Measurements from ENCODE around the gene KRTAP10-12. TPM values are rescaled to one million over a fixed set of nuclear protein-coding genes. Genes with fewer than 3 reads are reported as not detected.
A peak's percentile ranks its signal among the peaks of the same experiment; 100 is the strongest.

Gene KRTAP10-12
- total RNA-seq, 1 donor = not detected

- Histone ChIP-seq H3K27ac (ENCODE audit: low read depth, low read length) (no peak overlapping the region), H3K4me3 (ENCODE audit: insufficient read depth, low read length) (no peak overlapping the region), H3K4me1 (ENCODE audit: insufficient read depth, low read length) (no peaks in the 10 kb centered on the region), H3K79me2 (ENCODE audit: insufficient read depth, low read length) (no peaks in the 10 kb centered on the region), H3K9me3 (ENCODE audit: low read depth, low read length) (no peaks in the 10 kb centered on the region), H3K4me2 (ENCODE audit: insufficient read depth, low read length) (no peak overlapping the region), H4K20me1 (ENCODE audit: insufficient read depth, low read length) (no peaks in the 10 kb centered on the region), H3K36me3 (ENCODE audit: insufficient read depth, low read length) (no peaks in the 10 kb centered on the region), H2AFZ (ENCODE audit: low read length) (no peak overlapping the region), H3K27me3 (ENCODE audit: insufficient read depth, low read length) (peaks cover 25% of the 10 kb centered on the region)
- DNase-seq (ENCODE audit: insufficient read length, low spot score, missing footprints) = no peak
- TF ChIP-seq CTCF (IDR thresholded peaks at IDR 0.05; ENCODE audit: extremely low read depth, low read depth, low read length) = no peak
Measured at GRCh38 chr21:44724926-44725325, 28.0 kb downstream of the KRTAP10-12 start.

- no peaks in the 10 kb centered on the region for H3K36me3 ChIP-seq (ENCODE audit: insufficient read depth, low read length)
- no peaks in the 10 kb centered on the region for H3K9me3 ChIP-seq (ENCODE audit: low read depth, low read length)
- no peaks in the 10 kb centered on the region for H4K20me1 ChIP-seq (ENCODE audit: insufficient read depth, low read length)
- H3K4me2 ChIP-seq (ENCODE audit: insufficient read depth, low read length) = no peak overlapping the region
- no peaks in the 10 kb centered on the region for H3K4me1 ChIP-seq (ENCODE audit: insufficient read depth, low read length)
- H2AFZ ChIP-seq (ENCODE audit: low read length) = no peak overlapping the region
- peak; percentile 37 for DNase-seq (ENCODE audit: insufficient read length, low spot score, missing footprints)
- no peak overlapping the region for H3K27ac ChIP-seq (ENCODE audit: low read depth, low read length)
- no peaks in the 10 kb centered on the region for H3K79me2 ChIP-seq (ENCODE audit: insufficient read depth, low read length)
- TF ChIP-seq CTCF (IDR thresholded peaks at IDR 0.05; ENCODE audit: extremely low read depth, low read depth, low read length) = no peak
- H3K4me3 ChIP-seq (ENCODE audit: insufficient read depth, low read length) = no peak overlapping the region
- H3K27me3 ChIP-seq (ENCODE audit: insufficient read depth, low read length) = peaks cover 35% of the 10 kb centered on the region
Measured at GRCh38 chr21:44726826-44727225, 29.9 kb downstream of the KRTAP10-12 start.

GRCh38 chr21:44727321-44727720, 30.3 kb downstream of the KRTAP10-12 start:
- Histone ChIP-seq H3K27ac (ENCODE audit: low read depth, low read length) (no peak overlapping the region), H3K4me2 (ENCODE audit: insufficient read depth, low read length) (no peak overlapping the region), H3K4me1 (ENCODE audit: insufficient read depth, low read length) (no peaks in the 10 kb centered on the region), H3K9me3 (ENCODE audit: low read depth, low read length) (no peaks in the 10 kb centered on the region), H3K27me3 (ENCODE audit: insufficient read depth, low read length) (peaks cover 35% of the 10 kb centered on the region), H3K79me2 (ENCODE audit: insufficient read depth, low read length) (no peaks in the 10 kb centered on the region), H3K4me3 (ENCODE audit: insufficient read depth, low read length) (no peak overlapping the region), H3K36me3 (ENCODE audit: insufficient read depth, low read length) (no peaks in the 10 kb centered on the region), H2AFZ (ENCODE audit: low read length) (no peak overlapping the region), H4K20me1 (ENCODE audit: insufficient read depth, low read length) (no peaks in the 10 kb centered on the region)
- no peak for TF ChIP-seq CTCF (IDR thresholded peaks at IDR 0.05; ENCODE audit: extremely low read depth, low read depth, low read length)
- no peak for DNase-seq (ENCODE audit: insufficient read length, low spot score, missing footprints)

- Histone ChIP-seq H3K27ac (ENCODE audit: low read depth, low read length) (no peak overlapping the region), H3K4me3 (ENCODE audit: insufficient read depth, low read length) (no peak overlapping the region), H2AFZ (ENCODE audit: low read length) (no peak overlapping the region), H3K27me3 (ENCODE audit: insufficient read depth, low read length) (peaks cover 31% of the 10 kb centered on the region), H3K4me1 (ENCODE audit: insufficient read depth, low read length) (no peaks in the 10 kb centered on the region), H3K79me2 (ENCODE audit: insufficient read depth, low read length) (no peaks in the 10 kb centered on the region), H3K4me2 (ENCODE audit: insufficient read depth, low read length) (no peak overlapping the region), H3K9me3 (ENCODE audit: low read depth, low read length) (no peaks in the 10 kb centered on the region), H4K20me1 (ENCODE audit: insufficient read depth, low read length) (no peaks in the 10 kb centered on the region), H3K36me3 (ENCODE audit: insufficient read depth, low read length) (no peaks in the 10 kb centered on the region)
- no peak for TF ChIP-seq CTCF (IDR thresholded peaks at IDR 0.05; ENCODE audit: extremely low read depth, low read depth, low read length)
- DNase-seq (ENCODE audit: insufficient read length, low spot score, missing footprints) = no peak
Measured at GRCh38 chr21:44727757-44728156, 30.8 kb downstream of the KRTAP10-12 start.
